ENCODE results near the gene CCNF. TPM values are rescaled to one million over a fixed set of nuclear protein-coding genes. Genes with fewer than 3 reads are reported as not detected.

CCNF gene
- total and polyA plus RNA-seq, 10 of the 15 experiments (the other 5 are each of a cell fraction or from before 2014, with no cell fraction given), result 4.0 to 63.2 (median 27.5) TPM

DNA sequence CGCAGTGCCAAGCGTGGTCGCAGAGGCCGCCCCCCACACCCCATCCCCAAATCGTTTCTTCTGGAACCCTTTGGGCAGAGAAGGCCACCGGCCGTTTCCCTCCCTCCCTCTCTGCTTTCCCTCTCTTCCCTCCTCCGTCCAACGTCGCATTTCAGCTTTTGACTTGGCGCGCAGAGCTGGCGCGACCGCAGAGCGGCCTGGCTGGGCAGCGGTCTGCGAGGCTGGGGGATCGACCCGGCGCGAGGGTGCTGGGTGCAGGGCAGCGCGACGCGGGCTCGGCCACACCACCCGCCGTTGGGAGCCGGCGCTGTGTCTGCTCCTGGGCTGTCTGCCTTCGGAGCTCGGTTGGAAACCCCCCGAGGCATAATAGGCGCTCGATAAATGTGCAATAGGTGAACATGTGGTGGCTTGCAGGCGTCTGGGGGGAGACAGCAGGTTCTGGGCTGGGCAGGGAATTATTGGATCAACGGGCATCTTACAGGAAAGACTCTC, 39.0 kb downstream of the CCNF start (continued):
- no peak for TF ChIP-seq SMAD1 (IDR thresholded peaks at IDR 0.05; ENCODE audit: low read depth, partially characterized antibody)
- 0 out of 2 replicates have a peak, but pooled peaks have one; percentile 9 for TF ChIP-seq TCF3 (IDR thresholded peaks at IDR 0.05; ENCODE audit: borderline replicate concordance, insufficient read depth, low read depth, low read length)
- TF ChIP-seq MXI1 (IDR thresholded peaks at IDR 0.05; ENCODE audit: low read depth, low read length), result no peak
- peak; percentile 47 for TF ChIP-seq RELA (IDR thresholded peaks at IDR 0.05; ENCODE audit: borderline replicate concordance, partially characterized antibody)
- TF ChIP-seq RB1 (IDR thresholded peaks at IDR 0.05; ENCODE audit: borderline replicate concordance), result no peak; the same call in 1 of the 2 replicates
- no peak for TF ChIP-seq ZNF384 (IDR thresholded peaks at IDR 0.05; ENCODE audit: borderline replicate concordance, low read depth, low read length)
- no peak for TF ChIP-seq TBL1XR1 (IDR thresholded peaks at IDR 0.05; ENCODE audit: low read depth, low read length)
- TF ChIP-seq ZNF207 (IDR thresholded peaks at IDR 0.05; ENCODE audit: borderline replicate concordance), result 0 out of 2 replicates have a peak, but pooled peaks have one; percentile 26
- peak; percentile 53; the same call in 1 of the 2 replicates for TF ChIP-seq POLR2A (IDR thresholded peaks at IDR 0.05; ENCODE audit: low read depth, low read length)
- TF ChIP-seq, protein P1, sequence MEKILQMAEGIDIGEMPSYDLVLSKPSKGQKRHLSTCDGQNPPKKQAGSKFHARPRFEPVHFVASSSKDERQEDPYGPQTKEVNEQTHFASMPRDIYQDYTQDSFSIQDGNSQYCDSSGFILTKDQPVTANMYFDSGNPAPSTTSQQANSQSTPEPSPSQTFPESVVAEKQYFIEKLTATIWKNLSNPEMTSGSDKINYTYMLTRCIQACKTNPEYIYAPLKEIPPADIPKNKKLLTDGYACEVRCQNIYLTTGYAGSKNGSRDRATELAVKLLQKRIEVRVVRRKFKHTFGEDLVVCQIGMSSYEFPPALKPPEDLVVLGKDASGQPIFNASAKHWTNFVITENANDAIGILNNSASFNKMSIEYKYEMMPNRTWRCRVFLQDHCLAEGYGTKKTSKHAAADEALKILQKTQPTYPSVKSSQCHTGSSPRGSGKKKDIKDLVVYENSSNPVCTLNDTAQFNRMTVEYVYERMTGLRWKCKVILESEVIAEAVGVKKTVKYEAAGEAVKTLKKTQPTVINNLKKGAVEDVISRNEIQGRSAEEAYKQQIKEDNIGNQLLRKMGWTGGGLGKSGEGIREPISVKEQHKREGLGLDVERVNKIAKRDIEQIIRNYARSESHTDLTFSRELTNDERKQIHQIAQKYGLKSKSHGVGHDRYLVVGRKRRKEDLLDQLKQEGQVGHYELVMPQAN (conservative IDR thresholded peaks at IDR 0.05), result peak; percentile 39; the same call in 1 of the 2 replicates
- TF ChIP-seq JUND (IDR thresholded peaks at IDR 0.05; ENCODE audit: low read depth, low read length), result no peak
- 0 out of 2 replicates have a peak, but pooled peaks have one; percentile 34 for TF ChIP-seq PAX5 (IDR thresholded peaks at IDR 0.05; ENCODE audit: borderline replicate concordance, low read depth, low read length)
- no peak for TF ChIP-seq POU2F2 (IDR thresholded peaks at IDR 0.05; ENCODE audit: borderline replicate concordance, low read depth, low read length)
- TF ChIP-seq STAT3 (IDR thresholded peaks at IDR 0.05; ENCODE audit: low read depth, low read length), result no peak
- no peak for TF ChIP-seq BHLHE40 (IDR thresholded peaks at IDR 0.05; ENCODE audit: borderline replicate concordance in 1 of 2, low read depth in 2 of 2, low read length in 1 of 2)
- TF ChIP-seq, protein P2, sequence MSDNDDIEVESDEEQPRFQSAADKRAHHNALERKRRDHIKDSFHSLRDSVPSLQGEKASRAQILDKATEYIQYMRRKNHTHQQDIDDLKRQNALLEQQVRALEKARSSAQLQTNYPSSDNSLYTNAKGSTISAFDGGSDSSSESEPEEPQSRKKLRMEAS (IDR thresholded peaks at IDR 0.05; ENCODE audit: low read depth, low read length), result 0 out of 2 replicates have a peak, but pooled peaks have one; percentile 37
- TF ChIP-seq YY1 (IDR thresholded peaks at IDR 0.05; ENCODE audit: low read depth, low read length), result 0 out of 2 replicates have a peak, but pooled peaks have one; percentile 3
- TF ChIP-seq, protein P3, sequence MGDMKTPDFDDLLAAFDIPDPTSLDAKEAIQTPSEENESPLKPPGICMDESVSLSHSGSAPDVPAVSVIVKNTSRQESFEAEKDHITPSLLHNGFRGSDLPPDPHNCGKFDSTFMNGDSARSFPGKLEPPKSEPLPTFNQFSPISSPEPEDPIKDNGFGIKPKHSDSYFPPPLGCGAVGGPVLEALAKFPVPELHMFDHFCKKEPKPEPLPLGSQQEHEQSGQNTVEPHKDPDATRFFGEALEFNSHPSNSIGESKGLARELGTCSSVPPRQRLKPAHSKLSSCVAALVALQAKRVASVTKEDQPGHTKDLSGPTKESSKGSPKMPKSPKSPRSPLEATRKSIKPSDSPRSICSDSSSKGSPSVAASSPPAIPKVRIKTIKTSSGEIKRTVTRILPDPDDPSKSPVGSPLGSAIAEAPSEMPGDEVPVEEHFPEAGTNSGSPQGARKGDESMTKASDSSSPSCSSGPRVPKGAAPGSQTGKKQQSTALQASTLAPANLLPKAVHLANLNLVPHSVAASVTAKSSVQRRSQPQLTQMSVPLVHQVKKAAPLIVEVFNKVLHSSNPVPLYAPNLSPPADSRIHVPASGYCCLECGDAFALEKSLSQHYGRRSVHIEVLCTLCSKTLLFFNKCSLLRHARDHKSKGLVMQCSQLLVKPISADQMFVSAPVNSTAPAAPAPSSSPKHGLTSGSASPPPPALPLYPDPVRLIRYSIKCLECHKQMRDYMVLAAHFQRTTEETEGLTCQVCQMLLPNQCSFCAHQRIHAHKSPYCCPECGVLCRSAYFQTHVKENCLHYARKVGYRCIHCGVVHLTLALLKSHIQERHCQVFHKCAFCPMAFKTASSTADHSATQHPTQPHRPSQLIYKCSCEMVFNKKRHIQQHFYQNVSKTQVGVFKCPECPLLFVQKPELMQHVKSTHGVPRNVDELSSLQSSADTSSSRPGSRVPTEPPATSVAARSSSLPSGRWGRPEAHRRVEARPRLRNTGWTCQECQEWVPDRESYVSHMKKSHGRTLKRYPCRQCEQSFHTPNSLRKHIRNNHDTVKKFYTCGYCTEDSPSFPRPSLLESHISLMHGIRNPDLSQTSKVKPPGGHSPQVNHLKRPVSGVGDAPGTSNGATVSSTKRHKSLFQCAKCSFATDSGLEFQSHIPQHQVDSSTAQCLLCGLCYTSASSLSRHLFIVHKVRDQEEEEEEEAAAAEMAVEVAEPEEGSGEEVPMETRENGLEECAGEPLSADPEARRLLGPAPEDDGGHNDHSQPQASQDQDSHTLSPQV (IDR thresholded peaks at IDR 0.05), result no peak
- TF ChIP-seq, protein P4, sequence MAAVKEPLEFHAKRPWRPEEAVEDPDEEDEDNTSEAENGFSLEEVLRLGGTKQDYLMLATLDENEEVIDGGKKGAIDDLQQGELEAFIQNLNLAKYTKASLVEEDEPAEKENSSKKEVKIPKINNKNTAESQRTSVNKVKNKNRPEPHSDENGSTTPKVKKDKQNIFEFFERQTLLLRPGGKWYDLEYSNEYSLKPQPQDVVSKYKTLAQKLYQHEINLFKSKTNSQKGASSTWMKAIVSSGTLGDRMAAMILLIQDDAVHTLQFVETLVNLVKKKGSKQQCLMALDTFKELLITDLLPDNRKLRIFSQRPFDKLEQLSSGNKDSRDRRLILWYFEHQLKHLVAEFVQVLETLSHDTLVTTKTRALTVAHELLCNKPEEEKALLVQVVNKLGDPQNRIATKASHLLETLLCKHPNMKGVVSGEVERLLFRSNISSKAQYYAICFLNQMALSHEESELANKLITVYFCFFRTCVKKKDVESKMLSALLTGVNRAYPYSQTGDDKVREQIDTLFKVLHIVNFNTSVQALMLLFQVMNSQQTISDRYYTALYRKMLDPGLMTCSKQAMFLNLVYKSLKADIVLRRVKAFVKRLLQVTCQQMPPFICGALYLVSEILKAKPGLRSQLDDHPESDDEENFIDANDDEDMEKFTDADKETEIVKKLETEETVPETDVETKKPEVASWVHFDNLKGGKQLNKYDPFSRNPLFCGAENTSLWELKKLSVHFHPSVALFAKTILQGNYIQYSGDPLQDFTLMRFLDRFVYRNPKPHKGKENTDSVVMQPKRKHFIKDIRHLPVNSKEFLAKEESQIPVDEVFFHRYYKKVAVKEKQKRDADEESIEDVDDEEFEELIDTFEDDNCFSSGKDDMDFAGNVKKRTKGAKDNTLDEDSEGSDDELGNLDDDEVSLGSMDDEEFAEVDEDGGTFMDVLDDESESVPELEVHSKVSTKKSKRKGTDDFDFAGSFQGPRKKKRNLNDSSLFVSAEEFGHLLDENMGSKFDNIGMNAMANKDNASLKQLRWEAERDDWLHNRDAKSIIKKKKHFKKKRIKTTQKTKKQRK (IDR thresholded peaks at IDR 0.05; ENCODE audit: low read depth, low read length), result no peak
- no peak for TF ChIP-seq RAD51 (IDR thresholded peaks at IDR 0.05)
- TF ChIP-seq YBX1 (IDR thresholded peaks at IDR 0.05), result no peak
- TF ChIP-seq BRCA1 (IDR thresholded peaks at IDR 0.05; ENCODE audit: low read depth, low read length), result no peak
